ENCODE data around the gene TMEFF2. TPM values are rescaled to one million over a fixed set of nuclear protein-coding genes. Genes with fewer than 3 reads are reported as not detected.
"Not testable (repeated sequence)": the region's sequence is repeated elsewhere in the genome, so short reads cannot be mapped to it uniquely, and the experiment has no call there.

TMEFF2 gene
- total RNA-seq, 2 donors from 2014 or later: 0.09 to 0.50 TPM

DNA sequence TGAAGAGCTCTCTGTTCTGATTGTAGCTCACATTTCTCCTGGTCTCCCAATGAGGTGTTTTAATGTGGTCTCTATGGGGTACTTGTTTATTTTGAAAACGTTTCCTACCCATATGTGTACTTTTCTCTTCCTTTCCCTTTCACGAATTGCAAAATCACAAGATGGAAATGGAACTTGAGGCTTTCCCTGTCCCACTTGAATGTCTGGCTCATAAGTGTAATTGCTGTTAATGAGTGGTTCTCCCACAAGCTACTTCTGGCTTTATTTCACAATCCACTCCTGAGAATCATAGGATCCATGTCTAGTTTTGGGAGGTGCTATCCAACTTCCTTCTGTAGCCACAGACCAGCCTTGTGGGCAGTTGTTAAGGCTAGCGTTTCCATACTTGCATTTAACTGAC, 266.7 kb downstream of the TMEFF2 start:
- ATAC-seq (no peak), DNase-seq (no peak)
- intact Hi-C loops (cut with DNase I, micrococcal nuclease): no loop called here

DNA sequence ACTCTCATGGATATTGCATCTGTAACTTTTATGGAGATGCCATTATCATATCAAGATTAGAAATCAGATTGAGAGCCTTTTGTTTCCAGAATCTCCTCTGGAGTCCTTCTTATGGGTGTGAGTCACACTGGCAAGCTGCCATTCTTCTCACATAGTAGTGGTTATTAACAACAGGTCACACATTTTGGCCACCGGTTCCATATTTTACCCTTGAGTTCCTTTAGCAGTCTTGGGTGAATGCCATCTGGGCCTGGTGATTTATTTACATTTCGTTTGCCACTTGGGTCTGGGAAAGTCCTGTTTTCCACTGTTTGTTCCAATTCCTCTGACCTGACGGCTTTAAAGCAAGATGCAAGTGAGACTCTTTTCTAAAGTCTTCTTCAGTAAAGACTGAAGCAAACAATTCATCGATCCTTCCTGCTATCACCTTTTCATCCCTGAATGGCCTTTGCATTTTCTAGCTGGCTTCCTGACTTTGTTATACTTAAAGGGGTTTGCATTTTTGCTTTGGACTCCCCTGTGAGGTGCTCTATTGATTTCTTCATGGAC, 267.3 kb downstream of the TMEFF2 start:
- DNase-seq: peak; percentile 57 to 62
- ATAC-seq: peak; percentile 50

DNA sequence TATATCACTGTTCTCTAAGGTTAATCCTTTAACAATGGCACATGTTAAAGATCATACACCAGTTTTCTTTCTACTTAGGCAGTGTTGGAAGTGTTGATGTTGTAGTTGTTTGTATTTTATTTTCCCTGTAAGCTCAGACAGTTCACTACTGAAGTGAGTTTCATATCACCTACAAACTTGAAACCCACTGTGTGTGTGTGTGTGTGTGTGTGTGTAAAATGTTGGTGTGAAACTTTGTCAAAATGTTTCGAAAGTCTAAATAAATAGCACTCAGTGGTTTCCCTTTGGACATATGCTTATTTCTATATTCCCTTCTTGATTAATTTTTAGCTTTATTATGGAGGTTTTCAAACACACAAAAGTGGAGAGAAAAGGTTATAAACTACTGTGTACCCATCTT, 268.1 kb downstream of the TMEFF2 start:
- no peak for DNase-seq
- intact Hi-C loops (cut with DNase I, micrococcal nuclease): no loop called here
- no peak for ATAC-seq

More for the DNA sequence above, 267.3 kb downstream of the TMEFF2 start:
- intact Hi-C loops (cut with DNase I, micrococcal nuclease): no loop called here

DNA sequence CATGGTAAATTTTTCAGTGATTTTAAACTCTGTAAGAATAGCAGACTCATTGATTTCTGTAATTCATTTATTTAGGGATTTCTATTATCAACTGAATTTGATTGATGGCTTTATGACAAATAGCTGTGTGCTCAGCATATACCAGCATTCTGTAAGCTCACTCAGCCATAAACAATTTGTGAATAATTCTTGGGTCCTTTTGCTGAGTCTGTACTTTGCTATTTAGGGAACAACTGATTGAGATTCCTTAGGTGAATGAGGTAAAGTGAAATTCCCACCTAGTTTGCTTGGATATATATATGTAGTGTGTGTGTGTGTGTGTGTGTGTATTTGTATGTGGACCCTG, 271.1 kb downstream of the TMEFF2 start:
- intact Hi-C loops (cut with DNase I, micrococcal nuclease): no loop called here
- ATAC-seq (no peak), DNase-seq (no peak)

DNA sequence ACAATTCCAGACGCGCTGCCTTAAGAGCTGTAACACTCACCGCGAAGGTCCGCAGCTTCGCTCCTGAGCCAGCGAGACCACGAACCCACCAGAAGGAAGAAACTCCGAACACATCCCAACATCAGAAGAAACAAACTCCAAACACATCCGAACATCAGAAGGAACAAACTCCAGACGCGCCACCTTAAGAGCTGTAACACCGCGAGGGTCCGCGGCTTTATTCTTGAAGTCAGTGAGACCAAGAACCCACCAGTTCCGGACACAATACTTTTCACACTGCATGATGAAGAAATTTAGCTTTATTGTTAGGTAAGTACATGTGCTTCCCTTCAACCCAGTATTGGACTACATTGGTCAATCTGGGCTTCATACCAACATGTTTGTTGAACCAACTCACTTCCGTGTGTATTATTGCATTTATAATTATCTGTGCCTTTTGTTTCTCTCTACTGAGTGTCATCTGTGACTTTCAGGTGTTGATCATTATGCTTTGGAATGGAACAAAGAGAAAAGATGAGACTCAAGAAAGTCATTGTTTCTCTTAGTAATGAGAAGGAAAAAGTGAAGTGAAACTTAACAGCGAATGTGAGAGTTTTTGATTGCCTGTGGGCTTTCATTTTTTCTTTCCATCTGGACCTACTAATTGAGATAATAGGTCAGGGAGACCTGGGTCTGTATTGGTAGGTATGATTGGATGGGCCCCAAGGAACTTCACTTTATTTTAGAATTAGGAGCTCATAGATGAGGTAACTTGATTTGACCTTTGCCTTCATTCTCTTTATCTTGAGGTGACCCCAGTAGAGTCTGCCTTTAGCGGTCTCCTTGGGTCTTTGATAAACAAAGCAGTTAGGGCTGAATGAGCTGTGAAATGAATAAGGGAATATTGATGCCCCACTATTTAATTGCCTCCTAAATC, 271.7 kb downstream of the TMEFF2 start:
- ATAC-seq: no peak
- intact Hi-C loops (cut with DNase I, micrococcal nuclease): no loop called here
- DNase-seq: no peak

DNA sequence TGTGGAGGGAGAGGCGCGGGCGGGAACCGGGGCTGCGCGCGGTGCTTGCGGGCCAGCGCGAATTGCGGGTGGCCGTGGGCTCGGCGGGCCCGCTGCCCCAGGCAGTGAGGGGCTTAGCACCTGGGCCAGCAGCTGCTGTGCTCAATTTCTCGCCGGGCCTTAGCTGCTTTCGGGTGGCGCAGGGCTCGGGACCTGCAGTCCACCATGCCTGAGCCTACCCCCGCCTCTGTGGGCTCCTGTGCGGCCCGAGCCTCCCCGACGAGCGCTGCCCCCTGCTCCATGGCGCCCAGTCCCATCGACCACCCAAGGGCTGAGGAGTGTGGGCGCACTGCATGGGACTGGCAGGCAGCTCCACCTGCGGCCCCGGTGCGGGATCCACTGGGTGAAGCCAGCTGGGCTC, 273.1 kb downstream of the TMEFF2 start:
- ATAC-seq; intact Hi-C loops (cut with DNase I, micrococcal nuclease); DNase-seq: not testable (repeated sequence)

DNA sequence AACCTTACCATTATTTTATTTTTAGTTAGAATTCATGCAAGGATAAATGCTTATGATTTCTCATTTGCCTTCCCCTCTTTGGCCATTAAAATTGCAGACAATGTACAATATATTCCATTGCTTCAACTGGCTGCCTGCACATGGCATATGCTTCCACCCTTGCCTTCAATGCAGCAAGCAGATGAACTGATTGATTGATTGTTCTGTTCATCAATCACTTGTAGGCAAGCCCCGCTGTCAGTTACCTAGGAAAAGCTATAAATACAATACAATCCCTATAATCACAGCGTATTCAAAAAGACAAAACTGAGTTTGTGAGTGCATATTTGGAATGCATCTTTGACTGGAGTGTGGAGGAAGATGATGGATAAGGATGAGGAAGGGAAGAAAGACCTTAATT, 274.2 kb downstream of the TMEFF2 start:
- DNase-seq: no peak
- intact Hi-C loops (cut with DNase I, micrococcal nuclease): no loop called here
- ATAC-seq: no peak

DNA sequence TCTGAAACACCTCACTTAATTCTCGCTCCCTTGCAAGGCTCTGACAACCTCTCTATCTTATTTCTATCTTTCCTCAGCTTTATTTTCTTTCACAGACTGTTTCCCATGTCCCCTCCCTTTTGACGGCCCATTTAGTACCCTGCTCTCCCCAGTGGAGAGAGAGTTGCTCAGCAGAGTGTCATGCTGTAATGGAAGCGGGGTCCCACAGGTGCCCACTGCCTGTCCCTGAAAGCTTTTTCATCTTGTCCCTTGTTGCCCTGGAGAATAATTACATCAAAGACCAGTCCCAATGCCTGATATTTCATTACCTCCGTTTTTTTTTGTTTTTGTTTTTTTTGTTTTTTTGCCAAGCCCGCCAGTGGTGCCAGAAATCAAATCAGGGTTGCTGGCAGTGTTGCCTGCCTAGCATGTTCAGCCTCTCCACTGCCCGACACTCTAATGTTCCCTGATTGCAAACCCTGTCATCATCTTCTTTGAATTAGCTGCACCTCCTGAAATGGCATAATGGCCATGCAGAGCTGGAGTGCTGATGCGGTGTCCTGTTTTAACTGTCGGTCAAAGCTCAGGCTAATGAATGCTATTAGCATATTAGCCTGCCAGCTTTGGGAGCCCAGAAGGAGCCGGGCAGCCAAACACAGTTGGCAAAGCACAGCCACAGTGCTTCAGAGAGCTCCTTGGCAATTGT, 276.6 kb downstream of the TMEFF2 start:
- DNase-seq (no peak), ATAC-seq (no peak)
- intact Hi-C loops (cut with DNase I, micrococcal nuclease): no loop called here

DNA sequence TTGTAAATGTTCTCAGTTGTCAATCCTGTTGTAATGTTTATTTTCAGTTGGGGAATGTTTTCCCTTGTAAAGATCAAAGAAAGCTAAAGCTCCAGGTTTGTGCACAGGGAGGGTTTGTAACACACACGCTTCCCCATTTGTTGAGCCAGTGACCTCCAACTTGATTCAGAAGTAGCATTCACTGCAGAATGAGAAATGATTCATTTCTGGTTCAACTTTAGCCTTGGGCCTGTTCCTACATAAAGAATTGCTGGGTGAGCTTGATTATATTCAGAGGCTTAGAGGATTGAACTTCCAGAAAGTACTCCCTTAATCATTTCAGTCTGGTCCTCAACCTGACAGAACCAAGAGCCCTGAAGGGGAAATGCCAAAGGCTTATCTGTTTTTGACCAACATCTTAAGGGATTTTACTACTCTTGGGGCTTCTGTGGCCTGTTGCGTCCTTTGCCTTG, 277.3 kb downstream of the TMEFF2 start:
- intact Hi-C loops (cut with DNase I, micrococcal nuclease): no loop called here
- ATAC-seq (no peak), DNase-seq (no peak)

DNA sequence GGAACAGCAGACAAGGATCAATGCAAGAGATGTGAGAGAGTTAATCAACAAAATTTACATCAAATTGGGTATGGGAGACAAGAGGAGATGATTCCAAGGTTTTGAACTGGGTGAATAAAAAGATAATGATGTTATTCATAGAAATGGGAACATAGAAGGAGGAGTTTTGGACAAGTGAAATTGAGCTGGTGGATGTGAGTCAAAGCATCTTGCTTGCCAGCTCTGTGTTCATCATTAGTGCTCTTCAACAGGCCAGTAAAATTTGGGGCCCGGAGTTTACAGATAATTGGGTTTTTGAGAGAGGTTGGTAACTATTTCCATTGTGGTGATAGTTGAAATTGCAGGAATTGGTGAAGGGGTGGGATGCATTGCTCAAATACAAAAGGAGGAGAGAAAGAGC, 277.9 kb downstream of the TMEFF2 start:
- intact Hi-C loops (cut with DNase I, micrococcal nuclease): no loop called here
- ATAC-seq (no peak), DNase-seq (no peak)

DNA sequence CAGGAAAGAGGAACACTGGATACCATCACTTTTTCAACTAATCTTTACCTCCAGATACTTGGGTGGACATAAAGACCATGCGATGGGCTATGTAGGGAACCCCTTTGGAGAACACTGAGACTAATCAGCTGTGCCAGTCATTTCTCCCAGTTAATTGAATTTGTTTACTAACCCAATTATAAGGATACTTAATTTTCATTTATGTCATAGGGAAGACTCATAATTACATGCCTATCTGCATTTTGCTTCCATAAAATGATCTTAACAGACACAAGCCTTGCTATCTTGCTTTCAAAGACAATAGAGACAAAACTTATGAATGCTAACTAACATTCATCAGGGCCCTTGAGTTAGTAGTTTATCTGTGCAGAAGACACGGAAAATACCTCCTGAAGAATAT, 279.0 kb downstream of the TMEFF2 start:
- intact Hi-C loops (cut with DNase I, micrococcal nuclease): no loop called here
- no peak for ATAC-seq
- DNase-seq: no peak

DNA sequence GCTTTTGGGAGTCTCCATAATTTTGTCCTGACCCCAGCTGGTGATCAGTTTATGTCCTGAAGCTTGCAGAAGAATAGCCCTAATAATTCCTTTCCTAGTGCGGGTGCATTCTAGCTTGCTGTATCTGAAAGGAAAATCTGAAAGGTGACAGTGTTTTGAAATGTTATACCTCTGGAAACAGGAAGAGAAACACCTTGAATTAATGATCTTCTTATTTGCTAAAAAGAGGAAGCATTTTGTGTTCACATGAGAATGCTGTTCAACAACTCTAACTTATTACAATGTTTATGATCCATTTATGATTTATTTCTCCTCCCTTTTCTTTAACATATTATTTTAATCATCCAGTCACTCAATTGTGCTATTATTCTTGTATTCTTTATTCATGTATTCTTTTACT, 280.9 kb downstream of the TMEFF2 start:
- DNase-seq: no peak
- ATAC-seq: no peak
- intact Hi-C loops (cut with DNase I, micrococcal nuclease): no loop called here

DNA sequence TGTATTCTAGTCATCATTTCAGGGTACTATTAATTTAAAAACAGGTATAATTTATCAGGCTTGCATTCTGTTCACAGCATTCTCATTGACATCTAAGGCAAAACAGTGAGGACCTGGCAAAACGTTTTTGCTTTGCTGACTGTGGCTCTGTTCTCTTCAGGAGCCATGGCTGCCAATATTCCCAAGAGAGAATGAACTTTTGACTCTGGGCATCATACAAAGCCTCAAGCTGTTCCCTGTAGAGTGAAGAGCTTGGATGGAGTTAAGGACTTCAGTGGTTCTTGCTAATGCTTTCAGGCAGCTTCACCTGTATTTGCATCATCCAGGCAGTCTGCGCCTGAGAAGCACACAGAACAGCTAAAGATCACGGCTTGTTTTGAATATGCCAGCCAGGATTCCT, 282.0 kb downstream of the TMEFF2 start:
- intact Hi-C loops (cut with DNase I, micrococcal nuclease): no loop called here
- ATAC-seq (no peak), DNase-seq (no peak)

DNA sequence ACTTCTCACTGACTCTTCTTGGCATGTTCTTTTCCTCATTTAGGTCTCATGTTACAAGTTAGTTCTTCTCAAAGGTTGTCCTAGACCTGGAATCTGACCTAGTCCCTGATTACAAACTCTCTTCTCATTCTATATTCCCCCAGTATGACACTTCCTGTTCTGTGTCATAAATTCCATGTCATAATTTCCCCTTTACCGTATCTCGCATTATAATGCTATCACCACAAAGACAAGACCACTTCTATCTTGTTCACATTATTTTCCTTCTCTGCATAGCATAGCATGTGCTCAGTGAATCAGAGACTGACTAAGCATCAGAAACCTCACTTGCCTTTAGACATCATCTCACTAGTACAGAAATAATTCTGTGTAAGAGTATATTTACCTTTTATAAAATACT, 284.2 kb downstream of the TMEFF2 start:
- no peak for ATAC-seq
- DNase-seq: no peak
- intact Hi-C loops (cut with DNase I, micrococcal nuclease): no loop called here

DNA sequence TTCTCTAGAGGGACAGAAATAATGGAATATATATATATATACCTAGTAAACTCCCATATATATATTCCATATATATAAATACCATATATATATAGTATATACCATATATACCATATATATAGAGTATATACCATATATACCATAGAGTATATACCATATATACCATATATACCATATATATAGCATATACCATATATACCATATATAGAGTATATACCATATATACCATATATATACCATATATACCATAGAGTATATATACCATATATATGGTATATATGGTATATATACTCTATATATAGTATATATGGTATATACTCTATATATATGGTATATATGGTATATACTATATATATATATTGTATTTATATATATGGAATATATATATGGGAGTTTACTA, 285.9 kb downstream of the TMEFF2 start:
- intact Hi-C loops (cut with DNase I, micrococcal nuclease): no loop called here
- DNase-seq (no peak), ATAC-seq (no peak)

DNA sequence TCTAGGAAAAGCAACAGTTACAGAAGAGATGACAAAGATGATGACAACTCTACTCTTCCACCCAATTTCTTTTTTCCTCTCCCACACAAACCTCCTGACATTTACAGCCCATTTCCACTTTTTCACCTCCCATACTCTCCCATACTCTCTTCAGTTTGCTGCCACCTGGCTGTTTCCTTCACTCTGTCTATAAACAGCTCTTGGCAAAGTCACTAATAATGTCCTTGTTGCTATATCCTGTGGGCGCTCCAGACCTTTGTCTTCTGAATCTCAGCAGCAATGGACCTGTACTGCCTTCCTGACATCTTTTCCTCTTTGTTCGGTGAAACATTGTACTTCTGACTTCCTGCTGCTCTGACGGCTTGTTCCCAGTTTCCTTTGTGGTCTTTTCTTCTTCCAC, 287.2 kb downstream of the TMEFF2 start:
- DNase-seq (no peak), ATAC-seq (no peak)
- intact Hi-C loops (cut with DNase I, micrococcal nuclease): no loop called here

DNA sequence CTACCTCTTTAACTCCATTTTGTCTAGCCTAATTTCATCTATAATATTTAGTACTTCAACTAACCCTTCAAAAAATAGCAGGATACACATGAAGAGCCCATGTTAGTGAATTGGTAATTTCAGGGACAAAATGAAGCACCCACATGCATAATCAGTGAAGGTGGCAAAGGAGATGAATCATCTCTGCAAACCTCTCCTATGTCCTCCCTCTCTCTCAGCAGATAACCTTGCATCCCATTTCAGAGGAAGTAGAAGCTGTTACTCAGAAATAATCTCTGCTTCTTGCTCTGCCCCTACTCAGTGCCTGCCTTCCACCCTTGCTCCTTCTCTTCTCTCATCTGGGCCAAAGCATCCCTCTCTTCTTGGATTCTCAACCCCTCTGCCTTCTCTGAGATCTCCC, 287.6 kb downstream of the TMEFF2 start:
- intact Hi-C loops (cut with DNase I, micrococcal nuclease): no loop called here

DNA sequence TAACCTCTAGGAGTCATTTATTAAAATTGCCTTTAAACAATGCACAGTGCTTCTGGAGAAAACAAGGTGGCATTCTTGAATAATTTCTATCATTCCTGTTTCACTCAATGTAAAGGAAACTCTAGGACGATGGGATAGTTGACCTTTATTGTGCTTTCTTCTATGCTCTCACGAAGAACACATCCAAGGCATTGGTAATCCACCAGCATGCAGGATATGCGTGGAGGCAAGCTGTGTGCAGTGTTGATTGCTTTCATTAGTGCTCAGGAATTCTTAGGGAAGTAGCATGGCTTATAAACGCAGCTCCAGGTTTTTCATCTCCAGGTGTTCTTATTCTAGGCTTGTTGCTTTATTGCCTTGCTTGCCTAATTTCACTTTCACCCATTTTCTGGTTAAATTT, 289.4 kb downstream of the TMEFF2 start:
- no peak for ATAC-seq
- DNase-seq: no peak
- intact Hi-C loops (cut with DNase I, micrococcal nuclease): no loop called here

More for the DNA sequence above, 287.6 kb downstream of the TMEFF2 start:
- ATAC-seq (no peak), DNase-seq (no peak)

DNA sequence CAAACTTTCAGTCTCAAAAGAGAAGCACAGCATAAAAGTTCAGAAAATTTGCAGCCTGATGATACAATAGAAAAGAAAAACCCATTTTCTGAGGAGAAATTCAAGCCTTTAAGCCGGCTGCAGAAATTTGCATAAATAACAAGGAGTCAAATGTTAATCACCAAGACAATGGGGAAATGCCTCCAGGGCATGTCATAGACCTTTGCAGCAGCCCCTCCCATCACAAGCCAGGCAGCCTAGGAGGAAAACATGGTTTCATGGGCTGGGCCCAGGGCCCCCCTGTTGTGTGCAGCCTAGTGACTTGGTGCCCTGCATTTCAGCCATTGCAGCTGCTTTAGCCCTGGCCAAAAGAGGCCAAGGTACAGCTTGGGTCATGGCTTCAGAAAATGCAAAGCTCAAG, 293.7 kb downstream of the TMEFF2 start:
- DNase-seq (no peak), ATAC-seq (no peak)
- intact Hi-C loops (cut with DNase I, micrococcal nuclease): no loop called here

DNA sequence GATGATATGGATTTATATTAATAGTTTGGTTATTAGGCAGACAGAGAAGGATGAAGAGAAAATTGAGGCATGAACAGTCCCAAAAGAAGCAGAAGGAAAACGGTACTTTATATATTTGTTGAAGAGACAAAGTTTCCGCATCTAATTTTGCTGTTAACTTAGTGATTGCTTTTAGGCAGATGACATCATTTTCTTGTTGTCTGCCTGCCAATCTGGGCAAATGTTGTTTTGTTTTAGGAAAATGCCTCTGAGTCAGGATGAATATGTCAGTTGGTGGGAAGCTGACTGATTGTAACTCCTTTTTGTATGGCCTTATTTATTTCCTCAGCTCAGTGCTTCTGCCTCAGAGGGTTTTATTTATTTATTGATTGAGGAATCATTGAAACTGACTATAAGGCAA, 295.3 kb downstream of the TMEFF2 start:
- intact Hi-C loops (cut with DNase I, micrococcal nuclease): no loop called here
- no peak for ATAC-seq

More for the DNA sequence above, 295.3 kb downstream of the TMEFF2 start:
- no peak for DNase-seq
